ENCODE data around the gene CCL28. TPM values are rescaled to one million over a fixed set of nuclear protein-coding genes. Genes with fewer than 3 reads are reported as not detected.

CCL28 gene
- total and polyA plus RNA-seq, 9 of the 15 experiments (the other 6 are each of a cell fraction or from before 2014, with no cell fraction given), result not detected

GRCh38 chr5:43429016-43429415 lies 16.8 kb upstream of the CCL28 start:
- Histone ChIP-seq H2AFZ (ENCODE audit: low read depth, low read length) (peak overlapping the region; percentile 50; the same call in 1 of the 2 replicates), H3K79me2 (ENCODE audit: control insufficient read depth, insufficient read depth, low read length) (no peaks in the 10 kb centered on the region), H3K9ac (ENCODE audit: insufficient read depth in 1 of 2, low read depth in 2 of 2, low read length in 2 of 2) (no peak overlapping the region), H3K4me2 (ENCODE audit: insufficient read depth, low read length) (no peak overlapping the region), H3K9me1 (ENCODE audit: control insufficient read depth, insufficient read depth, low read length) (no peaks in the 10 kb centered on the region), H4K20me1 (replicated peaks; ENCODE audit: control insufficient read depth, insufficient read depth, low read length) (no peaks in the 10 kb centered on the region), H3K4me3 (no peak overlapping the region), H3K27me3 (ENCODE audit: control insufficient read depth in 2 of 2, insufficient read depth in 2 of 2, low read length in 2 of 2) (no peaks in the 10 kb centered on the region), H3K4me1 (replicated peaks in 1 of 2; ENCODE audit: control insufficient read depth in 2 of 2, insufficient read depth in 2 of 2, low read length in 2 of 2) (no peaks in the 10 kb centered on the region; a peak in 1 of 5 replicates), H3K9me3 (replicated peaks; ENCODE audit: control insufficient read depth, insufficient read depth, low read depth, low read length) (no peaks in the 10 kb centered on the region), H3K27ac (ENCODE audit: extremely low read depth, low read depth, low read length) (no peak overlapping the region), H3K36me3 (ENCODE audit: control insufficient read depth, insufficient read depth, low read length) (no peaks in the 10 kb centered on the region)
- ATAC-seq (0 out of 3 replicates have a peak, but pooled peaks have one; percentile 12), FAIRE-seq (no peak), DNase-seq (ENCODE audit: extremely low read depth in 1 of 4, low spot score in 3 of 4) (no peak)
- POLR2A ChIA-PET, result interaction anchor here (1.0 kb wide), 1 partner anchor 9 kb away, joined by 3 read pairs; no protein-coding TSS in a partner anchor
- intact Hi-C loops (cut with micrococcal nuclease), result no loop called here
- WGBS (ENCODE audit: insufficient coverage, low coverage, missing lambda C conversion rate), result 54% methylated on average over 7 of the region's 7 CpGs
- BruUV-seq (replicated peaks), result no TSS peak
- TF ChIP-seq NFIC (IDR thresholded peaks at IDR 0.05), result peak; percentile 54; the same call in 1 of the 2 replicates
- TF ChIP-seq CEBPG (CRISPR knock-in tag; IDR thresholded peaks at IDR 0.05), result no peak
- TF ChIP-seq CEBPG (tag; conservative IDR thresholded peaks at IDR 0.05 in 1 of 2, IDR thresholded peaks at IDR 0.05 in 1 of 2), result no peak
- in situ Hi-C loops (cut with MboI), result no loop called here
- CTCF ChIA-PET (ENCODE audit: low intra/inter-chr PET ratio), result no interaction called here

- no peaks in the 10 kb centered on the region for H3K36me3 ChIP-seq (ENCODE audit: control insufficient read depth, insufficient read depth, low read length)
- ATAC-seq, result no peak
- no peaks in the 10 kb centered on the region for H3K27me3 ChIP-seq (ENCODE audit: control insufficient read depth in 2 of 2, insufficient read depth in 2 of 2, low read length in 2 of 2)
- no peaks in the 10 kb centered on the region; a peak in 1 of 5 replicates for H3K4me1 ChIP-seq (replicated peaks in 1 of 2; ENCODE audit: control insufficient read depth in 2 of 2, insufficient read depth in 2 of 2, low read length in 2 of 2)
- no peak for FAIRE-seq
- TF ChIP-seq RREB1 (CRISPR knock-in tag; IDR thresholded peaks at IDR 0.05), result no peak
- no peak for TF ChIP-seq CAMTA2 (CRISPR knock-in tag; conservative IDR thresholded peaks at IDR 0.05)
- no peak for TF ChIP-seq DMBX1 (CRISPR knock-in tag; IDR thresholded peaks at IDR 0.05; ENCODE audit: borderline replicate concordance)
- TF ChIP-seq POLR2AphosphoS5 (IDR thresholded peaks at IDR 0.05; ENCODE audit: control insufficient read depth, insufficient read depth, low read depth, low read length), result no peak
- intact Hi-C loops (cut with micrococcal nuclease), result no loop called here
- no peak overlapping the region for H2AFZ ChIP-seq (ENCODE audit: low read depth, low read length)
- H3K9me1 ChIP-seq (ENCODE audit: control insufficient read depth, insufficient read depth, low read length), result no peaks in the 10 kb centered on the region
- no peak overlapping the region for H3K27ac ChIP-seq (ENCODE audit: extremely low read depth, low read depth, low read length)
- DNase-seq (ENCODE audit: extremely low read depth in 1 of 4, low spot score in 3 of 4), result no peak
- H3K9ac ChIP-seq (ENCODE audit: insufficient read depth in 1 of 2, low read depth in 2 of 2, low read length in 2 of 2), result no peak overlapping the region
- WGBS (ENCODE audit: insufficient coverage, low coverage, missing lambda C conversion rate), result 24% methylated on average over 4 of the region's 4 CpGs
- H3K79me2 ChIP-seq (ENCODE audit: control insufficient read depth, insufficient read depth, low read length), result no peaks in the 10 kb centered on the region
- ChIA-PET POLR2A (no interaction called here), CTCF (ENCODE audit: low intra/inter-chr PET ratio) (no interaction called here)
- in situ Hi-C loops (cut with MboI), result no loop called here
- H4K20me1 ChIP-seq (replicated peaks; ENCODE audit: control insufficient read depth, insufficient read depth, low read length), result no peaks in the 10 kb centered on the region
- H3K4me2 ChIP-seq (ENCODE audit: insufficient read depth, low read length), result no peak overlapping the region
- H3K9me3 ChIP-seq (replicated peaks; ENCODE audit: control insufficient read depth, insufficient read depth, low read depth, low read length), result no peaks in the 10 kb centered on the region
- no TSS peak for BruUV-seq (replicated peaks)
- no peak overlapping the region for H3K4me3 ChIP-seq
Measured at GRCh38 chr5:43427306-43427705, 15.1 kb upstream of the CCL28 start.
